GM18498 (cell line): ENCODE measurements around the gene SETBP1.

Experiments
- ATAC-seq: cut with Tn5 transposase; IDR thresholded peaks from one replicate; pipeline ENCODE4 v1.9.1; 2021; ENCODE audit warnings: mild to moderate bottlenecking, moderate library complexity; ENCODE audit not compliant: unreplicated experiment

SETBP1 gene

GRCh38 chr18:44702594-44702993, 21.9 kb downstream of the SETBP1 start:
- ATAC-seq, result no peak

GRCh38 chr18:44704135-44704789, 23.6 kb downstream of the SETBP1 start:
- ATAC-seq, result no peak

GRCh38 chr18:44705075-44705675, 24.5 kb downstream of the SETBP1 start:
- ATAC-seq, result no peak

- ATAC-seq, result no peak
These were observed 27.9 kb downstream of the SETBP1 start for GRCh38 chr18:44708451-44709083.

- ATAC-seq, result peak; percentile 91
These were observed 28.8 kb downstream of the SETBP1 start for GRCh38 chr18:44709307-44710126.

- no peak for ATAC-seq
These were observed 30.2 kb downstream of the SETBP1 start for GRCh38 chr18:44710931-44711330.

- no peak for ATAC-seq
These were observed 31.3 kb downstream of the SETBP1 start for GRCh38 chr18:44712025-44712424.

GRCh38 chr18:44713435-44713834, 32.7 kb downstream of the SETBP1 start:
- ATAC-seq, result no peak

GRCh38 chr18:44714376-44714775, 33.7 kb downstream of the SETBP1 start:
- ATAC-seq, result no peak

- ATAC-seq, result no peak
These were observed 34.6 kb downstream of the SETBP1 start for GRCh38 chr18:44715245-44715644.

GRCh38 chr18:44715842-44716241, 35.2 kb downstream of the SETBP1 start:
- ATAC-seq, result no peak

- ATAC-seq, result no peak
These were observed 36.0 kb downstream of the SETBP1 start for GRCh38 chr18:44716697-44717163.

GRCh38 chr18:44719519-44720060, 38.9 kb downstream of the SETBP1 start:
- no peak for ATAC-seq

- ATAC-seq, result peak; percentile 52
These were observed 41.1 kb downstream of the SETBP1 start for GRCh38 chr18:44721748-44722147.

GRCh38 chr18:44723411-44723810, 42.7 kb downstream of the SETBP1 start:
- ATAC-seq, result no peak

GRCh38 chr18:44724105-44724778, 43.6 kb downstream of the SETBP1 start:
- no peak for ATAC-seq

- ATAC-seq, result peak; percentile 44
These were observed 44.8 kb downstream of the SETBP1 start for GRCh38 chr18:44725300-44726058.

GRCh38 chr18:44726059-44726421, 45.4 kb downstream of the SETBP1 start:
- no peak for ATAC-seq

GRCh38 chr18:44727291-44727690, 46.6 kb downstream of the SETBP1 start:
- ATAC-seq, result no peak

GRCh38 chr18:44729631-44730101, 49.0 kb downstream of the SETBP1 start:
- ATAC-seq, result peak; percentile 43
